SKM-1 treated with dmso at 0.1 percent for 144 hours (cell line): ENCODE measurements around the gene PSENEN.
"Not testable (repeated sequence)": the region's sequence is repeated elsewhere in the genome, so short reads cannot be mapped to it uniquely, and the experiment has no call there.

ENCODE experiments used
- DNase-seq: peaks from one replicate; lab custom pipeline; 2025; ENCODE audit not compliant: unreplicated experiment; lab: John Stamatoyannopoulos, UW

Gene PSENEN

DNA sequence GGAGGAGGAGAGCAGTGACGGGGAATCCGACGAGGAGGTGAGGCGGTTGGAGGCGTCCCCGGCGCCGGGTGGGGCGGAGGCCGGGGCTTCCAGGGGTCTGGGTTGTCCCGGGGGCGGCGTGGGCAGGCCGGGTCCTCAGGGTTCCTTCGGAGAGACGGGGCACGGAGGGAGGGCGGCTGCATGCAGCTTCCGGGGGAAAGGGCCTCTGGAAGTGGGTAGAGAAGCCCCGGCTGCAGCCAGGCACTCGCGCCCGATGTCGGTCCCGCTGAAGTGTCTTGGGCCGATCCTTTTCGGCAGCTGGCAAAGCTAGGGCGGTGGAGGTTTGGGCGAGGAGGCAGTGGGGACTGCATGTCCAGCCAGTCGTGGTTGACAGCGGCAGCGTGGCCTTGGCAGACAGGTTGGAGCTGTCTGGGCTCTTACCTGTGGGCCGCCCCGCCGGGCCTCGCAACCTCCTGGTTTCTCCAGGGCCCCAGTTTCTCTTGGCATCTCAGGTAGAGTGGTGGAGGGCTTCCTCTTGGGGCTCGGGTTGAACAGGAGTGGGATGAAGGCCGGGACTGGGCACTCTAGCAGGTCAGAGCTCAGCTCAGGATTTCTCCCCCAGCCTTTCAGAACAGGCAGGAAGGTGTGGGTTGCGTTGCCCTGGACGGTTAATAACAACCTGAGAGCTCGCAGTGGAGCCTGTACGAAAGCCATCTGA is 27.0 kb upstream of the PSENEN start:
- DNase-seq: no peak

DNA sequence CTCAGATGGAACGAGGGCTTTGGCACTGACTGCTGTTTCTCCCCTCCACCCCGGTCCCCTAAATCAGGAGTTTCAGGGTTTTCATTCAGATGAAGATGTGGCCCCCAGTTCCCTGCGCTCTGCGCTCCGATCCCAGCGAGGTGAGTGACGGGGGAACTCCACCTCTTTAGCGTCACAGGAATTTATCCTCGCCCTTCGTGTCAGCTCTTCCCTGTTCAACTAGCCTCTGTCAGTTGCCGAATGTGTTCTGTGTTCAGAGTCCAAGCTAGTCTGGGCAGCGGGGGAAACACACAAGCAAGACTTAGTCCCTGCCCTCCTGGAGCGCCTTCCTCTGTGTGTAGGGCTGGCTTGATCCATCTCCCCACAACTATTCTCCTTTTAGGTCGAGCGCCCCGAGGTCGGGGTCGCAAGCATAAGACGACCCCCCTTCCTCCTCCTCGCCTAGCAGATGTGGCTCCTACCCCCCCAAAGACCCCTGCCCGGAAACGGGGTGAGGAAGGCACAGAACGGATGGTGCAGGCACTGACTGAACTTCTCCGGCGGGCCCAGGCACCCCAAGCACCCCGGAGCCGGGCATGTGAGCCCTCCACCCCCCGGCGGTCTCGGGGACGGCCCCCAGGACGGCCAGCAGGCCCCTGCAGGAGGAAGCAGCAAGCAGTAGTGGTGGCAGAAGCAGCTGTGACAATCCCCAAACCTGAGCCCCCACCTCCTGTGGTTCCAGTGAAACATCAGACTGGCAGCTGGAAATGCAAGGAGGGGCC is 25.9 kb upstream of the PSENEN start:
- no peak for DNase-seq

DNA sequence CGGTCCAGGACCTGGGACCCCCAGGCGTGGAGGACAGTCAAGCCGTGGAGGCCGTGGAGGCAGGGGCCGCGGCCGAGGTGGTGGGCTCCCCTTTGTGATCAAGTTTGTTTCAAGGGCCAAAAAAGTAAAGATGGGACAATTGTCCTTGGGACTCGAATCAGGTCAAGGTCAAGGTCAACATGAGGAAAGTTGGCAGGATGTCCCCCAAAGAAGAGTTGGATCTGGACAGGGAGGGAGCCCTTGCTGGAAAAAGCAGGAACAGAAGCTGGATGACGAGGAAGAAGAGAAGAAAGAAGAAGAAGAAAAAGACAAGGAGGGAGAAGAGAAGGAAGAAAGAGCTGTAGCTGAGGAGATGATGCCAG is 25.3 kb upstream of the PSENEN start:
- no peak for DNase-seq

DNA sequence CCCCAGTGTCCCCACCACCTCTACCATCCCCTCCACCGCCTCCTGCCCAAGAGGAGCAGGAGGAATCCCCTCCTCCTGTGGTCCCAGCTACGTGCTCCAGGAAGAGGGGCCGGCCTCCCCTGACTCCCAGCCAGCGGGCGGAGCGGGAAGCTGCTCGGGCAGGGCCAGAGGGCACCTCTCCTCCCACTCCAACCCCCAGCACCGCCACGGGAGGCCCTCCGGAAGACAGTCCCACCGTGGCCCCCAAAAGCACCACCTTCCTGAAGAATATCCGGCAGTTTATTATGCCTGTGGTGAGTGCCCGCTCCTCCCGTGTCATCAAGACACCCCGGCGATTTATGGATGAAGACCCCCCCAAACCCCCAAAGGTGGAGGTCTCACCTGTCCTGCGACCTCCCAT is 24.8 kb upstream of the PSENEN start:
- no peak for DNase-seq

DNA sequence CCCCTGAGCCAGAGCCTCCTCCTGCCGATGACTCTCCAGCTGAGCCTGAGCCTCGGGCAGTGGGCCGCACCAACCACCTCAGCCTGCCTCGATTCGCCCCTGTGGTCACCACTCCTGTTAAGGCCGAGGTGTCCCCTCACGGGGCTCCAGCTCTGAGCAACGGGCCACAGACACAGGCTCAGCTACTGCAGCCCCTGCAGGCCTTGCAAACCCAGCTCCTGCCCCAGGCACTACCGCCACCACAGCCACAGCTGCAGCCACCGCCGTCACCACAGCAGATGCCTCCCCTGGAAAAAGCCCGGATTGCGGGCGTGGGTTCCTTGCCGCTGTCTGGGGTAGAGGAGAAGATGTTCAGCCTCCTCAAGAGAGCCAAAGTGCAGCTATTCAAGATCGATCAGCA is 24.1 kb upstream of the PSENEN start:
- no peak for DNase-seq

DNA sequence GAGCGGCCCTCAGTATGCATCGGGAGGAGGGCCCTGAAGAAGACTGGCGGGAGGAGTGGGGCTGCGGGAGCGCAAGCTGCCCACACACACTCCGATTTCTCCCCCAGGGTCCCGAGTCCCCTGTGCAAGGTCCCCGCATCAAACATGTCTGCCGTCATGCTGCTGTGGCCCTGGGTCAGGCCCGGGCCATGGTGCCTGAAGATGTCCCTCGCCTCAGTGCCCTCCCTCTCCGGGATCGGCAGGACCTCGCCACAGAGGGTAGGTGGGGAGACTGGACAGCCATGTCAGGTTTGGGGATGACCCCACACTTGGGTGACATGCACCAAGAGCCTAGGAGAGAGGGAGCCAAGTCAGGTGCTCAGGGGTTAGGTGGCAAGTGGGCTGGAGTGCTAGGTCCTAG is 23.0 kb upstream of the PSENEN start:
- DNase-seq: no peak

DNA sequence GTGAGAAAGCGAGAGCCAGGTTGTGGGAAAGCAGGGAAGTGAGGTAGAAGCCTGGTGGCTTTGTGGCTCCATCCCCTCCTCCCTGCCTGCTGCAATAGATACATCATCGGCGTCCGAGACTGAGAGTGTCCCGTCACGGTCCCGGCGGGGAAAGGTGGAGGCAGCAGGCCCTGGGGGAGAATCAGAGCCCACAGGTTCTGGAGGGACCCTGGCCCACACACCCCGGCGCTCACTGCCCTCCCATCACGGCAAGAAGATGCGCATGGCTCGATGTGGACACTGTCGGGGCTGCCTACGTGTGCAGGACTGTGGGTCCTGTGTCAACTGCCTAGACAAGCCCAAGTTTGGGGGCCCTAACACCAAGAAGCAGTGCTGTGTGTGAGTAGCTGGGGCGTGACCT is 22.6 kb upstream of the PSENEN start:
- DNase-seq: no peak

DNA sequence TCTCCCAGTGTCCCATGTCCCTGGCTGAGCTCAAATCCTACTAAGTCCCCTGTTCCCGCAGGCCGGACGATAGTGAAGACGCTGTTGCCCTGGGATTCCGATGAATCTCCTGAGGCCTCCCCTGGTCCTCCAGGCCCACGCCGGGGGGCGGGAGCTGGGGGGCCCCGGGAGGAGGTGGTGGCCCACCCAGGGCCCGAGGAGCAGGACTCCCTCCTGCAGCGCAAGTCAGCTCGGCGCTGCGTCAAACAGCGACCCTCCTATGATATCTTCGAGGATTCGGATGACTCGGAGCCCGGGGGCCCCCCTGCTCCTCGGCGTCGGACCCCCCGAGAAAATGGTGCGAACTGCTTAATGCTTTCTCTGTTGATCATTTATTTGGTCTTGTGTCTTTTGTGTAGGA is 21.8 kb upstream of the PSENEN start:
- no peak for DNase-seq

DNA sequence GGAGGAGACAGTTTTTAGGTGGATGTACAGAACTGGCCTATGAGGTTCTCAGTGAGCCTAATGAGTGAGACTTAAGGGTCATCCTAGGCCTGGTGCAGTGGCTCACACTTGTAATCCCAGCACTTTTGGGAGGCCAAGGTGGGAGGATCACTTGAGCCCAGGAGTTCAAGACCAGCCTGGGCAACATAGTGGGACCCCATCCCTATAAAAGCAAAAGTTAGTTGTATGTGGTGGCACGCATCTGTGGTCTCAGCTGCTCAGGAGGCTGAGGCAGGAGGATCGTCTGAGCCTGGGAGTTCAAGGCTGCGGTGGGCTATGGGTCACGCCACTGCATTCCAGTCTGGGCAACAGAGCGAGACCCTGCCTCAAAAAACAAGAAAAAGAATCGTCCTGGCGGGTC is 21.3 kb upstream of the PSENEN start:
- not testable (repeated sequence) for DNase-seq

DNA sequence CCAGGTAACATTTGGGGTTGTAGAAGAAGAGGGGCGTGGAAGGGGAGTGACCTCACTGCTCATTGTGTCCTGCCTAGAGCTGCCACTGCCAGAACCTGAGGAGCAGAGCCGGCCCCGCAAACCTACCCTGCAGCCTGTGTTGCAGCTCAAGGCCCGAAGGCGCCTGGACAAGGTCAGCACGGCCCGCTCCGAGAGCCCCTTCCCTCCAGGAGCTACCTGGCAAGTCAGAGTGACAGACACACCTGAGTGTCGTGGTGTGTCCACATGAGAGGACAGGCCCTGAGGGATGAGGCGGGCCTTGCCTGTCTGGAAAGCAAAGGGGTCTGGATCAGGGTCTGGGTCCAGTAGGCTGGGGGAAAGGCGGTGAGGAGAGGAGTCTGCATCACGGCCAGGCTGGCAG is 20.9 kb upstream of the PSENEN start:
- DNase-seq: no peak

DNA sequence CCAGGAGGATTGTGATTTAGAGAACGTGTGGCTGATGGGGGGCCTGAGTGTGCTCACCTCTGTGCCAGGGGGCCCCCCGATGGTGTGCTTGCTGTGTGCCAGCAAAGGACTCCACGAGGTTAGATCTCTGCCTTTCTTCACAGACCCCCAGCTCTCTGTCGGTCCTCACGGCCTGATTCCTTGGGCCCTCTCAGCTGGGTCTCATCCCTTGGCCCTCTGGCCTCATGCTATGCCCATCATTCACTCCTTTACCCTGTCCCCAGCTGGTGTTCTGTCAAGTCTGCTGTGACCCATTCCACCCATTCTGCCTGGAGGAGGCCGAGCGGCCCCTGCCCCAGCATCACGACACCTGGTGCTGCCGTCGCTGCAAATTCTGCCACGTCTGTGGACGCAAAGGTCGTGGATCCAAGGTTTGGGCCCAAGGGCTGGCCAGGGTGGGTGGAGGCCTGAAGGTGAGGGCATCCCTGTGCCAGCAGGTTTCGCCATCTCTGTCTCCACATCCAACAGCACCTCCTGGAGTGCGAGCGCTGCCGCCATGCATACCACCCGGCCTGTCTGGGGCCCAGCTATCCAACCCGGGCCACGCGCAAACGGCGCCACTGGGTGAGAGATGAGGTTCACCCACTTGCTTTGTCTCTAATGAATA is 20.1 kb upstream of the PSENEN start:
- no peak for DNase-seq

DNA sequence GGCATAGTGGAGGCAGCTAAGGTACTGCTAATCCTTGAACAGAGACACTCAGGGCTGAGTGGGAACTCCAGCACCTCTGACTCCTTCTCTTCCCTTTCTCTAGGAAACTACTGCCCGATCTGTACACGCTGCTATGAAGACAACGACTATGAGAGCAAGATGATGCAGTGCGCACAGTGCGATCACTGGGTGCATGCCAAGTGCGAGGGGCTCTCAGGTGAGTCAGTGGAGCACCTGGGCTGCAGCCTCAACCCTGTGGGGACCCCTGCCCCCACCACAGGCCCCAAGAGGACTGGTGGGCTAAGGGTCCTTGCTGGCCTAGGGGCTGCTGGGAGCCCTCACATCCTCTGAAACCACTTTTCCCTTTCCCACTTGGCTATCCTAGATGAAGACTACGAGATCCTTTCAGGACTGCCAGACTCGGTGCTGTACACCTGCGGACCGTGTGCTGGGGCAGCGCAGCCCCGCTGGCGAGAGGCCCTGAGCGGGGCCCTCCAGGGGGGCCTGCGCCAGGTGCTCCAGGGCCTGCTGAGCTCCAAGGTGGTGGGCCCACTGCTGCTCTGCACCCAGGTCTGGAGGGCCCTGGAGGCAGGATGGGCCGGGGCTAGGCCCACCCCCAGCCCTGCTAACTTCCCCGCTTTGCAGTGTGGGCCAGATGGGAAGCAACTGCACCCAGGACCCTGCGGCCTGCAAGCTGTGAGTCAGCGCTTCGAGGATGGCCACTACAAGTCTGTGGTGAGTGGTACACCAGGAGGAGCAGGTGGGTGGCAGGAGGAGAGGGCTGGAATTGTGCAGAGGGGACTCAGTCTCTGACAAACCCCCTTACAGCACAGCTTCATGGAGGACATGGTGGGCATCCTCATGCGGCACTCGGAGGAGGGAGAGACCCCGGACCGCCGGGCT is 18.1 kb upstream of the PSENEN start:
- no peak for DNase-seq

DNA sequence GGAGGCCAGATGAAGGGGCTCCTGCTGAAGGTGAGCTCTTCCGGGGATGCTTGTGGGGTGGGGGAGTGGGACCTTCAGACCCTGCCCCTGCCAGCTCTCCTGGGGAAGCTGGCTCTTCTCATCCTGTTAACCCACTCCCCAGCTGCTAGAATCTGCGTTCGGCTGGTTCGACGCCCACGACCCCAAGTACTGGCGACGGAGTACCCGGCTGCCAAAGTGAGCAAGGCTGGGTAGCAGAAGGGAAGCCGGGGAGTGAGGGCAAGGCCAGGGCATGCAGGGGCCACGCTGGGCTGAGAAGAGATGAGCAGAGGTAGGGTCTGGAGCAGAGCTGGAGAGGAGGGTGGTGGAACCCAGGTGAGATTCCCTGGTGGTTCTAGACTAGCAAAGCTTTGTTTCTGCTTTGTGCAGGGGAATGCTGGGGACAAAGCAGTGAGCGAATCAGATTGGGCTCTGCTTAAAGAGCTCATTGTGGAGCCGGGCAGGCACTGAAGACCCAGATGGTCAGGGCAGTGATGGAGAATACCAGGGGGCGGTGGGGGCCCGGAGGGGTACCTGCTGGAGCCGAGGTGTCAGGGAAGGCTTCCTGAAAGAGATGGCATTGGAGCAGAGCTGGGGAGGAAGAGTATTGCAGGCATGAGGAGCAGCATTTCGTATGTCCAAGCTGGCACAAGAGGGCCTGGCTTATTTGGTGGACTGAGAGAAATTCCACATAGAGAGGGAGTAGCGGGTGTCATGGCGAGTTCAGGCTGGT is 17.3 kb upstream of the PSENEN start:
- DNase-seq: no peak

DNA sequence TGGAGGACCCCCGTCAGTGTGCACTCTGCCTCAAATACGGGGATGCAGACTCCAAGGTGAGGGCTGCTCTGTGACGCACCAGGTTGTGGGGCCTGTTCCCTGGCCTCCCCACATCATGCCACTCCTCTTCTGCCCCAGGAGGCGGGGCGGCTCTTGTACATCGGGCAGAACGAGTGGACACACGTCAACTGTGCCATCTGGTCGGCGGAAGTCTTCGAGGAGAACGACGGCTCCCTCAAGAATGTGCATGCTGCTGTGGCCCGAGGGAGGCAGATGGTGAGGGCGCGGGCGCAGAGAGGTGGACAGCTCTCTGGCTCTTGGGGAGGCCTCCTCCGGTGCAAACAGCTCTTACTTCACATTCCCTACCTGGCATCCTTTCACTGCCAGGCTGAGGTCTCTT is 16.4 kb upstream of the PSENEN start:
- no peak for DNase-seq

DNA sequence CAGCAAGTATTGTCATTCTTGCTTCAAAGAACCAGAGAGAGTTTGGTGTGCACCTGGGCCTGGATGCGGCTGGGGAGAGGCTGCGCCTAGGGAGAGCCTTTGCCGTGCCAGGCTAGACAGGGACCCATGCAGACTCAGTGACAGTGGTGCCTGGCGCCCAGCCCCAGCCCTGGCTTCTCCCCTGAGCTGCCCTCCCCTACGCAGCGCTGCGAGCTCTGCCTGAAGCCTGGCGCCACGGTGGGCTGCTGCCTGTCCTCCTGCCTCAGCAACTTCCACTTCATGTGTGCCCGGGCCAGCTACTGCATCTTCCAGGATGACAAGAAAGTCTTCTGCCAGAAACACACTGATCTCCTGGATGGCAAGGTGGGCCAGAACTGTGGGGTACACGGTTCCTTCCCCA is 15.7 kb upstream of the PSENEN start:
- DNase-seq: no peak

DNA sequence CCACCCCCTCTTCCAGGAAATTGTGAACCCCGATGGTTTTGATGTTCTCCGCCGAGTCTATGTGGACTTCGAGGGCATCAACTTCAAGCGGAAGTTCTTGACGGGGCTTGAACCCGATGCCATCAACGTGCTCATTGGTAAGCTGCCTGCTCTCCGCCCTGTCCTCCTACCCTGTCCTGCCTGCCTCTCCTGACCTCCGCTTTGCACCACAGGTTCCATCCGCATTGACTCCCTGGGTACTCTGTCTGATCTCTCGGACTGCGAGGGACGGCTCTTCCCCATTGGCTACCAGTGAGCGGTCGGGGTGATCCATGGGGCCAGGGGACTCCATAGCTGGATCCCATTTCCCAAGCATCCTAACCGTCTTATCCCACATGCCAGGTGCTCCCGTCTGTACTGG is 15.1 kb upstream of the PSENEN start:
- DNase-seq: no peak

DNA sequence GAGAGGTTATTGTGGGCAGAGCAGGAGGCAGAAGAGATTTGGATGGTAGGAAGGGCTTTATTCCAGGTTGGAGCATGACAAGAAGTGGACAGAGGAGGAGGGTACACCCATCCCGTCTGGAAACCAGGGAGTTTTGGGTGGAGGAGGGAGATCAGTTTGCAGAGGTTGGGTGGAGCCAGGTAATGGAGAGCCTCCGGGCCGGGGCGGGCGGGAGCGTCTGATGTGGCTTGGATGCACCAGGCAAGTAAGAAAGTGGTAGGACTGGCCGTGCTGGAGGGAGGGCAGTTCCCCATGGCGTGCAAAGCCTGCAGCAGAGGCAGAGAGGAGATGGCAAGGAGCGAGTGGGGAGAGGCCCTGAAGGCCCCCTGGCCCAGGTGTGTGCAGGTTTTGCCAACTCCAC is 14.1 kb upstream of the PSENEN start:
- DNase-seq: no peak

DNA sequence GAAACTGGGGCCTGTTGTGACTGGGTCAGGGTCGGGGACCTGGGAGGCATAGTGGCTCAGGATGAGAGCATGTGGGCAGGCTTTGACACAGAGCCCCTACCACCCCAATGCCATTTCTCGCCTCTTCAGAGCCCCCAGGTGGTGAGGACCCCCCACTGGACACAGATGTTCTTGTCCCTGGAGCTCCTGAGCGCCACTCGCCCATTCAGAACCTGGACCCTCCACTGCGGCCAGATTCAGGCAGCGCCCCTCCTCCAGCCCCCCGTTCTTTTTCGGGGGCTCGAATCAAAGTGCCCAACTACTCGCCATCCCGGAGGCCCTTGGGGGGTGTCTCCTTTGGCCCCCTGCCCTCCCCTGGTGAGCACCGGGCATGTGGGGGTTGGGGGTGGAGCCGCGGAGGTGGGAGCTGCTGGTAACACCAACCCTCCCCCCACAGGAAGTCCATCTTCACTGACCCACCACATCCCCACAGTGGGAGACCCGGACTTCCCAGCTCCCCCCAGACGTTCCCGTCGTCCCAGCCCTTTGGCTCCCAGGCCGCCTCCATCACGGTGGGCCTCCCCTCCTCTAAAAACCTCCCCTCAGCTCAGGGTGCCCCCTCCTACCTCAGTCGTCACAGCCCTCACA is 13.6 kb upstream of the PSENEN start:
- DNase-seq: no peak

DNA sequence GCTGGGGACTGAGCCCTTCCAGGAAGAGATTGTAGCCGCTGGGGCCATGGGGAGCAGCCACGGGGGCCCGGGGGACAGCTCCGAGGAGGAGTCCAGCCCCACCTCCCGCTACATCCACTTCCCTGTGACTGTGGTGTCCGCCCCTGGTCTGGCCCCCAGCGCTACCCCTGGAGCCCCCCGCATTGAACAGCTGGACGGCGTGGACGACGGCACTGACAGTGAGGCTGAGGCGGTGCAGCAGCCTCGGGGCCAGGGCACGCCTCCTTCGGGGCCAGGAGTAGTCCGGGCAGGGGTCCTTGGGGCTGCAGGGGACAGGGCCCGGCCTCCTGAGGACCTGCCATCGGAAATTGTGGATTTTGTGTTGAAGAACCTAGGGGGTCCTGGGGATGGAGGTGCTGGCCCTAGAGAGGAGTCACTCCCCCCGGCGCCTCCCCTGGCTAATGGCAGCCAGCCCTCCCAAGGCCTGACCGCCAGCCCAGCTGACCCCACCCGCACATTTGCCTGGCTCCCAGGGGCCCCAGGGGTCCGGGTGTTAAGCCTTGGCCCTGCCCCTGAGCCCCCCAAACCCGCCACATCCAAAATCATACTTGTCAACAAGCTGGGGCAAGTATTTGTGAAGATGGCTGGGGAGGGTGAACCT is 12.8 kb upstream of the PSENEN start:
- no peak for DNase-seq
